SU-DHL-6 (cell line): ENCODE measurements around the gene RAPGEF4.

Experiments
- H2AFZ ChIP-seq: fragments of 200-600 bp; sonication (generic); 2 replicates; pipeline ENCODE4 v1.6.1; 2014; ENCODE audit warnings: low read depth, mild to moderate bottlenecking, moderate library complexity, mixed read lengths, antibody characterized with exemption, low read length; ENCODE audit not compliant: severe bottlenecking
- H3F3A ChIP-seq: fragments of 200-600 bp; shearing (Covaris generic); 2 replicates; pipeline ENCODE4 v1.6.0; 2016; ENCODE audit warnings: antibody characterized with exemption, mild to moderate bottlenecking; ENCODE audit not compliant: insufficient read depth
- H3K27ac ChIP-seq: fragments of 200-600 bp; sonication (generic); 2 replicates; pipeline ENCODE4 v1.5.1; 2016; ENCODE audit warnings: low read depth, mild to moderate bottlenecking, low read length, moderate library complexity, mixed read lengths
- H3K27me3 ChIP-seq: fragments of 200-600 bp; sonication (generic), shearing (Covaris generic); 2 replicates; pipeline ENCODE4 v1.6.0; 2014; ENCODE audit warnings: mild to moderate bottlenecking, low read length
- H3K36me3 ChIP-seq: fragments of 200-600 bp; sonication (generic); 2 replicates; pipeline ENCODE4 v1.6.1; 2014; ENCODE audit warnings: mild to moderate bottlenecking, low read length, mixed read lengths
- H3K4me2 ChIP-seq: fragments of 300-600, 200-600 bp; shearing (Covaris generic), sonication (generic); 2 replicates; pipeline ENCODE4 v1.6.0; 2014; ENCODE audit warnings: low read length, low read depth, mild to moderate bottlenecking; ENCODE audit not compliant: poor library complexity, severe bottlenecking
- H3K4me3 ChIP-seq: fragments of 200-600 bp; sonication (generic); 2 replicates; pipeline ENCODE4 v1.5.1; 2014; ENCODE audit warnings: antibody characterized with exemption, low read length, mild to moderate bottlenecking, mixed read lengths; ENCODE audit not compliant: insufficient read depth, poor library complexity, severe bottlenecking
- H3K79me2 ChIP-seq: fragments of 200-600 bp; sonication (generic); 2 replicates; pipeline ENCODE4 v1.6.1; 2014; ENCODE audit warnings: mild to moderate bottlenecking, low read length, moderate library complexity; ENCODE audit not compliant: insufficient read depth
- H3K9ac ChIP-seq: fragments of 200-600 bp; sonication (generic); 2 replicates; pipeline ENCODE4 v1.7.0; 2014; ENCODE audit warnings: mild to moderate bottlenecking, low read length
- H3K9me2 ChIP-seq: fragments of 200-600 bp; sonication (generic); replicated peaks from 2 replicates; pipeline ENCODE4 v1.6.1; 2014; ENCODE audit warnings: low read length; ENCODE audit not compliant: insufficient read depth
- H3K9me3 ChIP-seq: fragments of 200-600 bp; sonication (generic); 2 replicates; pipeline ENCODE4 v1.6.1; 2014; ENCODE audit warnings: low read length, mixed read lengths; ENCODE audit not compliant: insufficient read depth
- H4K20me1 ChIP-seq: fragments of 200-600 bp; sonication (generic); 2 replicates; pipeline ENCODE4 v1.6.1; 2014; ENCODE audit warnings: low read depth, mild to moderate bottlenecking, antibody characterized with exemption, low read length, moderate library complexity, mixed read lengths
- EZH2phosphoT487 ChIP-seq: fragments of 200-600 bp; sonication (generic), shearing (Covaris generic); conservative IDR thresholded peaks from 2 replicates; pipeline ENCODE4 v1.6.1; 2018; ENCODE audit warnings: mild to moderate bottlenecking, antibody characterized with exemption, low read length, moderate library complexity, mixed read lengths
- TF ChIP-seq, protein P1 (sequence below): fragments of 200-600 bp; sonication (generic); IDR thresholded peaks from one replicate; pipeline ENCODE4 v1.5.1; 2017; ENCODE audit warnings: antibody characterized with exemption, mild to moderate bottlenecking, low read length, moderate library complexity; ENCODE audit not compliant: insufficient read depth, poor library complexity, severe bottlenecking

The RAPGEF4 gene

DNA sequence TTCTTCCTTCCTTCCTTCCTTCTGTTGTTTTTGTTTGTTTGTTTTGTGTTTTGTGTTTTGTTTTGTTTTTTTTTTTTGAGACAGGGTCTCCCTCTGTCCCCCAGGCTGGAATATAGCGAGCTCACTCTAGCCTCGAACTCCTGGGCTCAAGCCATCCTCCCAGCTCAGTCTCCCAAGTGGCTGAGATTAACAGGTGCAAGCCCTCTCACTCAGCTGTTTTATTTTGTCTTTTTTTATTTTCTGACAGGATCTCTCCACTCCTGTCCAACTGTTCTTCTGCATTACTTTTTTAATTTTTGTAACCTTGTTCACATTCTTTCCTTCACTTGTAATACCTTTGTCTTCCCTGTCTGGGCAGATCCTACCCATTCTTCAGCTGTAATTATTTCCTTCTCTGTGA, 363.6 kb downstream of the RAPGEF4 start:
- Histone ChIP-seq H2AFZ (no peak overlapping the region), H3K9me2 (no peaks in the 10 kb centered on the region), H3K79me2 (no peaks in the 10 kb centered on the region), H3K4me3 (no peak overlapping the region), H3K36me3 (no peaks in the 10 kb centered on the region), H3K9me3 (no peaks in the 10 kb centered on the region), H3K9ac (no peak overlapping the region), H3K27me3 (no peaks in the 10 kb centered on the region), H3K27ac (no peak overlapping the region), H3F3A (no peaks in the 10 kb centered on the region), H4K20me1 (no peaks in the 10 kb centered on the region), H3K4me2 (no peak overlapping the region)
- TF ChIP-seq, protein P1, sequence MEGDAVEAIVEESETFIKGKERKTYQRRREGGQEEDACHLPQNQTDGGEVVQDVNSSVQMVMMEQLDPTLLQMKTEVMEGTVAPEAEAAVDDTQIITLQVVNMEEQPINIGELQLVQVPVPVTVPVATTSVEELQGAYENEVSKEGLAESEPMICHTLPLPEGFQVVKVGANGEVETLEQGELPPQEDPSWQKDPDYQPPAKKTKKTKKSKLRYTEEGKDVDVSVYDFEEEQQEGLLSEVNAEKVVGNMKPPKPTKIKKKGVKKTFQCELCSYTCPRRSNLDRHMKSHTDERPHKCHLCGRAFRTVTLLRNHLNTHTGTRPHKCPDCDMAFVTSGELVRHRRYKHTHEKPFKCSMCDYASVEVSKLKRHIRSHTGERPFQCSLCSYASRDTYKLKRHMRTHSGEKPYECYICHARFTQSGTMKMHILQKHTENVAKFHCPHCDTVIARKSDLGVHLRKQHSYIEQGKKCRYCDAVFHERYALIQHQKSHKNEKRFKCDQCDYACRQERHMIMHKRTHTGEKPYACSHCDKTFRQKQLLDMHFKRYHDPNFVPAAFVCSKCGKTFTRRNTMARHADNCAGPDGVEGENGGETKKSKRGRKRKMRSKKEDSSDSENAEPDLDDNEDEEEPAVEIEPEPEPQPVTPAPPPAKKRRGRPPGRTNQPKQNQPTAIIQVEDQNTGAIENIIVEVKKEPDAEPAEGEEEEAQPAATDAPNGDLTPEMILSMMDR = no peak
- no peak for TF ChIP-seq EZH2phosphoT487

DNA sequence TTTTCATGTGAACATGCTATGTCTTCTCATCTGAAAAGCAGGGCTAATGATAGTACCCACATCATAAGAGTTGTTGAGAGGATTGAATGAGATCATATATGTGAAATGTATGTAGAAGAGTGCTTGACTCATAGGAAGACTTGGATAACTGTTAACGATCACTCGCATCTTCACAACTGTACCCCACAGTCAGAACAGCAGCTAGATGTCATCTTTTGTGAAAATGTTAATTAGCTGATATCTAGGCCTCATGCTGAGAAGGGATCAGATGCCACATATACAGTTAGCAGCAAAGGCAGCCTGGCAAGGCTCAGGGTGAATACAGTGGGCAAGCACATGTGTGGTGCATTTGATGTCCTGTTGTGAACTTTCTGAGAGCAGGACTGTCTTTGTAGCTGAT, 364.2 kb downstream of the RAPGEF4 start:
- H3K9me2 ChIP-seq = no peaks in the 10 kb centered on the region
- H3K9me3 ChIP-seq = no peaks in the 10 kb centered on the region
- no peaks in the 10 kb centered on the region for H3F3A ChIP-seq
- no peak overlapping the region for H3K4me3 ChIP-seq
- H3K4me2 ChIP-seq = no peak overlapping the region
- H3K79me2 ChIP-seq = no peaks in the 10 kb centered on the region
- no peaks in the 10 kb centered on the region for H4K20me1 ChIP-seq
- TF ChIP-seq, protein P1 = no peak
- no peak for TF ChIP-seq EZH2phosphoT487
- H3K27me3 ChIP-seq = no peaks in the 10 kb centered on the region
- no peak overlapping the region for H3K9ac ChIP-seq
- H3K36me3 ChIP-seq = no peaks in the 10 kb centered on the region
- H2AFZ ChIP-seq = no peak overlapping the region
- H3K27ac ChIP-seq = no peak overlapping the region

DNA sequence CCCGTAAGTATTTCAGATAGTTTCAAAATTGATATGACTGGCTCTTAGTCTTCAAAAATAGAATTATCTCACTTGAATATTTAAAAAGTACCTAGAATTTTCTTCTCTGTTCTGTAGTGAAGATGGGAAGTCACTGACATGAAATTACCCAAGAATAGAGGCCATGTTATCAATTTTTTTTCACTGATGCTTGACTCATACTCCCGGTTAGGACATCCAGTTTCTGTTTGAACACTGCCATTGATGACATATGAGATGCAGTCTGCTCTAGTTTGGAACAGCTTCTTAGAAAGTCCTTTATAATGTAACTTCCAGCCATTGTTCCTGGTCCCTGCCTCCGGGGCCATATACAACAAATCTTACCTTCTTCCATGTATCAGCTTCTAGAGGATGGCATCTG, 366.0 kb downstream of the RAPGEF4 start:
- H3F3A ChIP-seq = no peaks in the 10 kb centered on the region
- H3K36me3 ChIP-seq = no peaks in the 10 kb centered on the region
- no peak overlapping the region for H3K9ac ChIP-seq
- no peaks in the 10 kb centered on the region for H3K79me2 ChIP-seq
- H3K4me3 ChIP-seq = no peak overlapping the region
- no peak for TF ChIP-seq EZH2phosphoT487
- TF ChIP-seq, protein P1 = no peak
- H3K27me3 ChIP-seq = no peaks in the 10 kb centered on the region
- H3K4me2 ChIP-seq = no peak overlapping the region
- H2AFZ ChIP-seq = no peak overlapping the region
- H3K9me2 ChIP-seq = no peaks in the 10 kb centered on the region
- H3K9me3 ChIP-seq = no peaks in the 10 kb centered on the region
- H4K20me1 ChIP-seq = no peaks in the 10 kb centered on the region
- H3K27ac ChIP-seq = no peak overlapping the region
